ENCODE measurements around the gene SOX18. TPM values are rescaled to one million over a fixed set of nuclear protein-coding genes. Genes with fewer than 3 reads are reported as not detected.

SOX18 gene
- total and polyA plus RNA-seq, 2 of the 13 experiments (the other 11 are each of a cell fraction or from before 2014, with no cell fraction given), result 1.6 to 1.9 TPM

- POLR2A ChIA-PET, result interaction anchor here (1.1 to 4.9 kb wide), 4 partner anchors 17 to 223 kb away, joined by 3 to 25 read pairs (median 12); partner anchors contain the start of gene TCEA2
- ATAC-seq (peak; percentile 9), FAIRE-seq (peak; percentile 56), DNase-seq (ENCODE audit: low spot score) (peak; percentile 55)
- no peak overlapping the region for H3K9ac ChIP-seq (ENCODE audit: insufficient read depth, low read depth, low read length)
- WGBS (ENCODE audit: low lambda C conversion rate), result 4% methylated on average over 13 of the region's 13 CpGs
- no peaks in the 10 kb centered on the region for H3K36me3 ChIP-seq (replicated peaks in 1 of 2; ENCODE audit: control insufficient read depth in 1 of 2, insufficient read depth in 2 of 2, low read length in 2 of 2)
- peak overlapping the region in 1 of 3 experiments; percentile 30; a peak in 1 of 6 replicates for H3K4me3 ChIP-seq (replicated peaks in 1 of 3; ENCODE audit: insufficient read depth in 1 of 3, low read depth in 2 of 3, low read length in 3 of 3)
- BruUV-seq (replicated peaks), result no TSS peak
- peaks cover 9% of the 10 kb centered on the region; the same call in 1 of the 2 replicates for H4K20me1 ChIP-seq (ENCODE audit: insufficient read depth, low read length)
- H3K79me2 ChIP-seq (ENCODE audit: insufficient read depth, low read length), result no peaks in the 10 kb centered on the region
- CTCF ChIA-PET (ENCODE audit: low intra/inter-chr PET ratio, low total read pairs), result interaction anchor here (2.3 kb wide), 1 partner anchor 38 kb away, joined by 14 read pairs; no protein-coding TSS in a partner anchor
- peak overlapping the region; percentile 99 for H3K4me2 ChIP-seq (ENCODE audit: low read depth, low read length)
- no peak overlapping the region for H2AFZ ChIP-seq (ENCODE audit: low read length)
- H3K27me3 ChIP-seq (ENCODE audit: control insufficient read depth in 1 of 2, insufficient read depth in 2 of 2, low read length in 2 of 2), result peaks cover 14 to 39% of the 10 kb centered on the region in 2 experiments
- intact Hi-C loops (cut with micrococcal nuclease; ENCODE audit: unreplicated experiment) (no loop called here), in situ Hi-C loops (cut with HindIII; ENCODE audit: extremely low pct_ligation_motif_present, low pct_unique_long_range_greater_than_20kb) (loop anchor here (5.0 kb wide), 1 partner anchor 35 kb away; no protein-coding TSS in a partner anchor)
- no peak overlapping the region for H3K27ac ChIP-seq (ENCODE audit: extremely low read length, insufficient read depth, low read length)
- H3K4me1 ChIP-seq (ENCODE audit: insufficient read depth, low read length), result peaks cover 63% of the 10 kb centered on the region
- no peaks in the 10 kb centered on the region for H3K9me3 ChIP-seq (ENCODE audit: low read length)
- TF ChIP-seq NCOR1 (IDR thresholded peaks at IDR 0.05; ENCODE audit: borderline replicate concordance, low read length) (peak; percentile 31; the same call in 1 of the 2 replicates), TAF1 (CRISPR knock-in tag; IDR thresholded peaks at IDR 0.05) (peak; percentile 34; the same call in 1 of the 2 replicates), KLF6 (CRISPR knock-in tag; IDR thresholded peaks at IDR 0.05) (peak; percentile 34; the same call in 1 of the 2 replicates), ETV6 (CRISPR knock-in tag; conservative IDR thresholded peaks at IDR 0.05) (0 out of 2 replicates have a peak, but pooled peaks have one; percentile 49), ZNF691 (CRISPR knock-in tag; IDR thresholded peaks at IDR 0.05; ENCODE audit: borderline replicate concordance, low read depth) (0 out of 2 replicates have a peak, but pooled peaks have one; percentile 44), ZNF280B (CRISPR knock-in tag; IDR thresholded peaks at IDR 0.05; ENCODE audit: borderline replicate concordance) (no peak), SKI (IDR thresholded peaks at IDR 0.05; ENCODE audit: partially characterized antibody) (peak; percentile 93), TRIM24 (CRISPR knock-in tag; IDR thresholded peaks at IDR 0.05) (no peak), FOXK1 (CRISPR knock-in tag; IDR thresholded peaks at IDR 0.05; ENCODE audit: borderline replicate concordance, low read depth) (peak; percentile 85; the same call in 1 of the 2 replicates), ZUFSP (CRISPR knock-in tag; IDR thresholded peaks at IDR 0.05; ENCODE audit: borderline replicate concordance) (no peak), FOXP1 (IDR thresholded peaks at IDR 0.05) (no peak), FOXP1 (CRISPR knock-in tag; IDR thresholded peaks at IDR 0.05) (peak; percentile 49; the same call in 1 of the 2 replicates), IRF9 (CRISPR knock-in tag; IDR thresholded peaks at IDR 0.05; ENCODE audit: borderline replicate concordance) (0 out of 2 replicates have a peak, but pooled peaks have one; percentile 4), ATAD3A (CRISPR knock-in tag; IDR thresholded peaks at IDR 0.05) (no peak; the same call in 1 of the 2 replicates)
Observed at GRCh38 chr20:64082126-64082731, 32.8 kb upstream of the SOX18 start.

Measured in HepG2 (cell line).